H1 (cell line): ENCODE data around the gene MAML1. TPM values are rescaled to one million over a fixed set of nuclear protein-coding genes. Genes with fewer than 3 reads are reported as not detected.
A peak's percentile ranks its signal among the peaks of the same experiment; 100 is the strongest.

Source experiments
- BACH1 ChIP-seq: IDR thresholded peaks from 2 replicates; pipeline ENCODE4 v1.6.1; 2012; ENCODE audit warnings: low read length, improper control_type of control experiment
- BCL11A ChIP-seq, 2 experiments: IDR thresholded peaks; one replicate each; pipeline ENCODE4 v1.6.1; 2011; ENCODE audit warnings: low read depth in 2 of 2, low read length in 2 of 2, mild to moderate bottlenecking in 2 of 2
- RAD21 ChIP-seq, 2 experiments: IDR thresholded peaks in 1 of 2; conservative IDR thresholded peaks in 1 of 2; 2 replicates each; pipeline ENCODE4 v1.6.1; 2011; ENCODE audit warnings: low read depth in 2 of 2, low read length in 2 of 2, improper control_type of control experiment in 1 of 2, inconsistent platforms in 1 of 2, mild to moderate bottlenecking in 1 of 2, moderate library complexity in 1 of 2
- SRF ChIP-seq: IDR thresholded peaks from 2 replicates; pipeline ENCODE4 v1.6.1; 2011; ENCODE audit warnings: mild to moderate bottlenecking, low read depth, low read length, moderate library complexity
- polyA plus RNA-seq, 7 experiments: library from polyadenylated mRNA; depleted of rRNA in 3 of 7; stranded (reverse) in 5 of 7; unstranded in 2 of 7; fragments of >200 nt in 5 of 7; fragments of 200-250 nt in 2 of 7; gene quantifications; 1 replicate in 5 of 7; 2 replicates in 1 of 7; 4 replicates in 1 of 7; pipeline versions ENCODE4 v1.2.1 to v1.2.3, GENCODE V29; 2011 to 2013; ENCODE audit warnings: missing spikeins in 2 of 7, mixed read lengths in 2 of 7
- total RNA-seq: library from RNA; stranded (reverse); fragmentation: NEBNext Ultra II Directional; extraction: Animal tissue kit (Norgen Biotek cat#: 25700); gene quantifications from 2 replicates; pipeline ENCODE4 v1.2.1, GENCODE V29; 2021
- TF ChIP-seq, protein P1 (sequence below): IDR thresholded peaks from 2 replicates; pipeline ENCODE4 v1.6.1; 2011; ENCODE audit warnings: low read depth, mild to moderate bottlenecking, low read length; ENCODE audit not compliant: insufficient read depth
- TF ChIP-seq, protein P2 (sequence below): IDR thresholded peaks from 2 replicates; pipeline ENCODE4 v1.6.1; 2012; ENCODE audit warnings: inconsistent platforms
- TF ChIP-seq, protein P3 (sequence below): IDR thresholded peaks from 2 replicates; pipeline ENCODE4 v1.6.1; 2012; ENCODE audit warnings: inconsistent platforms
- TF ChIP-seq, protein P4 (sequence below): IDR thresholded peaks from 2 replicates; pipeline ENCODE4 v1.6.1; 2011; ENCODE audit warnings: low read length, improper control_type of control experiment

Gene MAML1
- total and polyA plus RNA-seq, 2 of the 8 experiments (the other 6 are each of a cell fraction or from before 2014, with no cell fraction given), result 17.1 to 41.9 TPM

DNA sequence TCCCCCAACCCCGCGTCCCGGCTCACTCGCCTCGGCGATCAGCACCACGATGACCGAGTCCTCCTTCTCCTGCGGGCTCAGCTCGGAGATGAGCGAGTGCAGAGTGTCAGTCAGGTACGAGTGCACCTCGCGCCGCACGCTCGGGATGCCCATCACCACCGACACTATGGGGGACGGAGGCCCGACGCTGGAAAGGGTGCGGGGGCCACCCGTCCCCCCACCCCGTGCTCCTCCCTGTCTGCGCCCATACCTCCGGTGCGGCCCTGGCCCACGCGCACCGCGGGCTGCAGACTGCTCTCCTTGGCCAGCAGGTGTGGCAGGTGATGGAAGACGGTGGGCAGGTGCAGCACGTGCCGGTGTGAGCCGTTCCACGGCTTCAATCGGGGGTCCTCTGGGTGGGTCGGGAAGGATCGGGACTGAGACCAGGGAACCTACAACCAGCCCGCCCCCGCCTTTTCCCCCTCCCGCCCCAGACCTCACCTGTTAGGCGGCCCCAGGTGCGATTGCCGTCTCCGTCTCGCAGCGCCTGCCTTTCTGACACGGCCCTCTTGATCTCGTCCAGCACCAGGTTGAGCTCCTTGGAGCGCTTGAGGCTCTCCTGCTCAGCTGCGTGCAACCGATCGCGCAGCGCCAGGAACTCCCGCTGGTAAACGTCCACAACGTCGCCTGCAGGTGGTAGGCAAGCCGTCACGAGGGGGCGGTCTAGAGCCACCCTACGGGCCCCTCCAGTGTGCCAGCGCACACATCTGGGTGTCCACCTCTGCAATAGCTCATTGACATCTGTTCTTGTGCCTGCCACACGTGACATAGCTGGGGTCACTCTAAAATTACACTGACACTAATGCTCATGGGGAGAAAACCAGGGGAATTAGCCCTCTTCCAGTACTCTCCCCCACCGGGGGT, 68.9 kb downstream of the MAML1 start (continued):
- TF ChIP-seq SRF (no peak), BACH1 (no peak), BCL11A (IDR thresholded peaks at IDR 0.05; ENCODE audit: low read depth in 2 of 2, low read length in 2 of 2) (no peak), RAD21 (IDR thresholded peaks at IDR 0.05 in 1 of 2, conservative IDR thresholded peaks at IDR 0.05 in 1 of 2; ENCODE audit: low read depth in 2 of 2, low read length in 2 of 2) (peak; percentile 73 to 82)
- TF ChIP-seq, protein P1, sequence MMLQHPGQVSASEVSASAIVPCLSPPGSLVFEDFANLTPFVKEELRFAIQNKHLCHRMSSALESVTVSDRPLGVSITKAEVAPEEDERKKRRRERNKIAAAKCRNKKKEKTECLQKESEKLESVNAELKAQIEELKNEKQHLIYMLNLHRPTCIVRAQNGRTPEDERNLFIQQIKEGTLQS, result no peak
- TF ChIP-seq, protein P2, sequence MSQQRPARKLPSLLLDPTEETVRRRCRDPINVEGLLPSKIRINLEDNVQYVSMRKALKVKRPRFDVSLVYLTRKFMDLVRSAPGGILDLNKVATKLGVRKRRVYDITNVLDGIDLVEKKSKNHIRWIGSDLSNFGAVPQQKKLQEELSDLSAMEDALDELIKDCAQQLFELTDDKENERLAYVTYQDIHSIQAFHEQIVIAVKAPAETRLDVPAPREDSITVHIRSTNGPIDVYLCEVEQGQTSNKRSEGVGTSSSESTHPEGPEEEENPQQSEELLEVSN, result 0 out of 2 replicates have a peak, but pooled peaks have one; percentile 19
- TF ChIP-seq, protein P3, sequence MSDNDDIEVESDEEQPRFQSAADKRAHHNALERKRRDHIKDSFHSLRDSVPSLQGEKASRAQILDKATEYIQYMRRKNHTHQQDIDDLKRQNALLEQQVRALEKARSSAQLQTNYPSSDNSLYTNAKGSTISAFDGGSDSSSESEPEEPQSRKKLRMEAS, result peak; percentile 48; the same call in 1 of the 2 replicates
- TF ChIP-seq, protein P4, sequence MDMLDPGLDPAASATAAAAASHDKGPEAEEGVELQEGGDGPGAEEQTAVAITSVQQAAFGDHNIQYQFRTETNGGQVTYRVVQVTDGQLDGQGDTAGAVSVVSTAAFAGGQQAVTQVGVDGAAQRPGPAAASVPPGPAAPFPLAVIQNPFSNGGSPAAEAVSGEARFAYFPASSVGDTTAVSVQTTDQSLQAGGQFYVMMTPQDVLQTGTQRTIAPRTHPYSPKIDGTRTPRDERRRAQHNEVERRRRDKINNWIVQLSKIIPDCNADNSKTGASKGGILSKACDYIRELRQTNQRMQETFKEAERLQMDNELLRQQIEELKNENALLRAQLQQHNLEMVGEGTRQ, result 0 out of 2 replicates have a peak, but pooled peaks have one; percentile 35
- TF ChIP-seq, all 59 proteins: peak for 8
